NAMALWA (cell line): ENCODE data around the gene FAAP20.

Experiments used
- DNase-seq: peaks from one replicate; pipeline ENCODE4 v3.0.0-alpha.2; 2015; ENCODE audit warnings: low spot score

The FAAP20 gene

GRCh38 chr1:2229911-2230731, 35.5 kb upstream of the FAAP20 start:
- DNase-seq, result no peak

DNA sequence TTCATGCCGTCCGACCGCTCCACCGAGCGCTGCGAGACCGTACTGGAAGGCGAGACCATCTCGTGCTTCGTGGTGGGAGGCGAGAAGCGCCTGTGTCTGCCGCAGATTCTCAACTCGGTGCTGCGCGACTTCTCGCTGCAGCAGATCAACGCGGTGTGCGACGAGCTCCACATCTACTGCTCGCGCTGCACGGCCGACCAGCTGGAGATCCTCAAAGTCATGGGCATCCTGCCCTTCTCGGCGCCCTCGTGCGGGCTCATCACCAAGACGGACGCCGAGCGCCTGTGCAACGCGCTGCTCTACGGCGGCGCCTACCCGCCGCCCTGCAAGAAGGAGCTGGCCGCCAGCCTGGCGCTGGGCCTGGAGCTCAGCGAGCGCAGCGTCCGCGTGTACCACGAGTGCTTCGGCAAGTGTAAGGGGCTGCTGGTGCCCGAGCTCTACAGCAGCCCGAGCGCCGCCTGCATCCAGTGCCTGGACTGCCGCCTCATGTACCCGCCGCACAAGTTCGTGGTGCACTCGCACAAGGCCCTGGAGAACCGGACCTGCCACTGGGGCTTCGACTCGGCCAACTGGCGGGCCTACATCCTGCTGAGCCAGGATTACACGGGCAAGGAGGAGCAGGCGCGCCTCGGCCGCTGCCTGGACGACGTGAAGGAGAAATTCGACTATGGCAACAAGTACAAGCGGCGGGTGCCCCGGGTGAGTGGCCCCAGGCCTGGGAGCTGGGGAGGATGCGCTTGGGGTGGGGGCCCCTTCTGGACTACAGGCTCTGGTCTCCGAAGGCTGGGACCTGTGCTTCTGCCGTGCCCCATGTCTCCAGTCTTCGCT, 34.7 kb upstream of the FAAP20 start:
- DNase-seq, result peak; percentile 59

DNA sequence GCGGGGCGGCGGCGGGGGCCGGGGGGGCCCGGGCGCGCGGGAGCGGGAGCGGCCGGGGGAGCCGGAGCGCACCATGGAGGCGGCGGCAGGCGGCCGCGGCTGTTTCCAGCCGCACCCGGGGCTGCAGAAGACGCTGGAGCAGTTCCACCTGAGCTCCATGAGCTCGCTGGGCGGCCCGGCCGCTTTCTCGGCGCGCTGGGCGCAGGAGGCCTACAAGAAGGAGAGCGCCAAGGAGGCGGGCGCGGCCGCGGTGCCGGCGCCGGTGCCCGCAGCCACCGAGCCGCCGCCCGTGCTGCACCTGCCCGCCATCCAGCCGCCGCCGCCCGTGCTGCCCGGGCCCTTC, 34.1 kb upstream of the FAAP20 start:
- DNase-seq, result peak; percentile 58

GRCh38 chr1:2228157-2228594, 33.6 kb upstream of the FAAP20 start, which contains the start of gene SKI:
TSS of gene SKI (plus strand) at chr1:2228319. CDS start at chr1:2228767, 448 bp downstream.
- DNase-seq, result no peak

DNA sequence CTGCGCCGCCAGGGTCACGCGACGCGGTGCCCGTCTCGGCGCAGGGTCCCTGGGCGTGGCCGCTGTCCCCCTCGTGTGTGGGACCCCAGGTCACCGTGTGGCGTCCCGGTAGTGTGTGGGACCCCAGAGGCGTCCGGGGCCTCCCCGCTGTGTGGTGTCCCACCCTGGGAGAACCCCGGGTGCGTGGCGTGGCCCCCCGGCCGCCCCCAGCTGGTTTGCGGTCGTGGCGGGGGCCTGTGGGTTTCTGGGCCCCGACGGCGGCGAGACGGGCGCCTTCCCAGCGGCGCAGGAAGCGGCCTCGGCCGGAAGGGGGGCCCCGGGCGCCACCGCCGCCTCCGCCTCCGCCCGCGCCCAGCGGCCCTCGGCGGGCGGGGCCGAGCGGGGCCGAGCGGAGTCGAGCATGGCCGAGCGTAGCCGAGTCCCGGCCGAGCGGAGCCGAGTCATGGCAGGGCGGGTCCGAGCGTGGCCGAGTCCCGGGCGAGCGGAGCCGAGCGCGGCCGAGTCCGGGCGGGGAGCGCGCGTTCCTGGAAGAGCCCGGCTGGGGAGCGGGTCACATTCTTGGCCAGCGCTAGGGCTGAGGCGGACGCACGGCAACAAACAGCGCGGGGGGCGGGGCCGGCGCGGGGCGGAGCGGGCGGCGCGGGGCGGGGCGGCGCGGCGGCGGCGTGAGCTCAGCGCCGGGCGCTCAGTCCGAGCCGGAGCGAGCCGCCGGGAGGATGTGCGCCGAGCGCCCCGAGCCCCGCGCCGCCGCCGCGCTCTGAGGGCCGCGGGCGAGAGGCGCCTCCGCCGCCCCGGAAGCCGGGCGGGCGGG, 33.0 kb upstream of the FAAP20 start:
- peak; percentile 98 for DNase-seq

GRCh38 chr1:2226525-2227345, 32.2 kb upstream of the FAAP20 start:
- no peak for DNase-seq

GRCh38 chr1:2224631-2225428, 30.3 kb upstream of the FAAP20 start:
- no peak for DNase-seq

DNA sequence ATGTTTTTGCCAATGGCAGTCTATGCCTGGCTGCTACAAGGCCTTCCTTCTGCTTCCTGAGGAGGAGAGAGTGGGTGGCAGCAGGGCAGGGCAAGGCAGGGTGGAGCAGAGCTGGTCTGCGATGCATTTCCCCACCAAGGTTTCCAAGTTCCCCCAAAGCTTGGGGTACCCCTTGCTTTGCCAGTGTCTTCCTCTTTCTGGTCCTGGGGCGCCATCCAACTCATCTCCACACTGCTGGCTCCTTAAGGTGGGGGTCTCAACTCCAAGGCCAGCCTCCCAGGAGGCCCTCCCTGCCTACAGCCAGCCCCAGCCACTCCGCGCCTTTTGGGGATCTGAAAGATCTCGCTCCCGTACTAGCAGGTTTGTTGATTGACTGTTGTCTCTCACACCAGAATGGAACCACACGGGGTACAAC, 29.6 kb upstream of the FAAP20 start:
- no peak for DNase-seq

DNA sequence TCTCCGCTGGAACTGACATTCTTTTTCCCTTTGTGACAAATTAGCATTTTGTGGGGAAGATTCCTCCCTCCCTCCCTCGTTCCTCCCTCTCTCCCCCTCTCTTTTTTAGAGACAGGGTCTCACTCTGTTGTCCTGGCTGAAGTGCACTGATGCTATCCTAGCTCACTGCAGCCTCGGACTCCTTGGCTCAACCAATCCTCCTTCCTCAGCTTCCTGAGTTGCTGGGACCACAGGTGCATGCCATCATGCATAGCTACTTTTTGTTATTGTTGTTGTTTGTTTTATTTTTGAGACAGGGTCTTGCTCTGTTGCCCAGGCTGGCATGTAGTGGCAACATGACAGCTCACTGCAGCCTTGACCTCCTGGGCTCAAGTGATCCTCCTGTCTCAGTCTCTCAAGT, 26.7 kb upstream of the FAAP20 start:
- DNase-seq, result no peak

DNA sequence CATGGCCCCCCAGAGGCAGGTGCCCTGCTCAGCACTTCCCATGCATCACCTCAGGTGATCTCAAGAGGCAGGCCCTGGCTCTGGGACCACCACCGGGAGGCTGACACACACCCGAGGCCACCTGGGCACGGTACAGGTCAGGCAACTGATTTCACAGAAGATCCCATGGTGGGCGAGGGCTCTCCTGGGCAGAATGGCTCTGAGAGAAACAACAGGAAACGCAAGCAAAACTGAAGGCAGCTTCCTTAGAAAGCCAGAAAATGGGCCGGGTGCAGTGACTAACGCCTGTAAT, 22.1 kb upstream of the FAAP20 start:
- no peak for DNase-seq

- DNase-seq, result no peak
Observed at GRCh38 chr1:2215909-2216766, 21.6 kb upstream of the FAAP20 start.

DNA sequence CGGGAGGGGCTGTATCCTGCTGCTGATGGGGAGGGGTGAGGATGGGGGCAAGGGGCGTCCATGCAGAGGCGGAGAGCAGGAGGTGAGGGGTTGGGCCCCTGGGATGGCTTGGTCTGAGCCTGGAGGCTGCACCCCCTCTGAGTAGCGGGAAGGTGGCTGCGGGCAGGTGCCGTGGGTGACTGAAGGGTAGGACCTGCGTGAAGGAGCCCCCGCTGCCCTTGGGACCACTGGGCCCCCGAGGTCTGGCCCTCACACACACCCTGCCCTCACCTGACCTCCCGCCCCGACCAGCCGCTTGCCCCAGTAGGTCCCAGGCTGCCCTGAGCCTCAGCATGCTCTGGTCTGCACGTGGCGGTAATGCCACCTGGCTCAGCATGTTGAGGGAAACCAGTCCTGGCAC, 20.8 kb upstream of the FAAP20 start:
- DNase-seq, result no peak

DNA sequence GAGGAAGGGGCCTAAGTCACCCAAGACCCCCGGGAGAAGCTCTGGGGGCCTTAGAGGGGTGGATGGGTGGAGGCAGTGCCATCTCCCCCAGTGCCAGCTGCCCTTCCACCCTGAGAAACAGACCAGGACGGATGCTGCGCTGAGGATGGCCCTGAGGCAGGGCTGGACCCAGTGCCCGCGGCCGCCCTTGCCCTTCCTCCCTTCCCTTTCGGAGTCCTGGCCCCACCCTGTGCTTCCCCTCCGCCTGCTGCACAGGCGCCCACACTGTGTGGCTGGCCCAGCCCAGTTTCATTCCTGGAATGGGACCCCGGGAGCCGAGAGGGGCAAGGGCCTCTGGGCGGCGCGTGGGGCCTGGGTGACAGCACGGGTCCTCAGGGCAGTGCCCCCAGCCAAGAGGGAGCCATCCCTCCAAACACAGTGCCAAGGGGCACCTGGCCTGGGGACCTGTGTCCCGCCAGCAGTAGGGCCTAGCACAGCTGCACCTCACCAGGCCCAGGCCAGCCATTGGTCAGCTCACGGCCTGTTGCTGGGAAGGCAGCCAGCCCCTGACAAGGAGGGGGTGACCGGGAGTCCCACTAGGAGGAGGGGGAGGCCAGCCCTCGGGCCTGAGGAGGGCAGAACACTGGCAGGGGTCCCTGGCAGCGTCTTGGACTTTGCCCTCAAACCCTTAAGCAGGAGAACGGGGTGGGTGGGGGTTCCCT, 20.1 kb upstream of the FAAP20 start:
- no peak for DNase-seq

DNA sequence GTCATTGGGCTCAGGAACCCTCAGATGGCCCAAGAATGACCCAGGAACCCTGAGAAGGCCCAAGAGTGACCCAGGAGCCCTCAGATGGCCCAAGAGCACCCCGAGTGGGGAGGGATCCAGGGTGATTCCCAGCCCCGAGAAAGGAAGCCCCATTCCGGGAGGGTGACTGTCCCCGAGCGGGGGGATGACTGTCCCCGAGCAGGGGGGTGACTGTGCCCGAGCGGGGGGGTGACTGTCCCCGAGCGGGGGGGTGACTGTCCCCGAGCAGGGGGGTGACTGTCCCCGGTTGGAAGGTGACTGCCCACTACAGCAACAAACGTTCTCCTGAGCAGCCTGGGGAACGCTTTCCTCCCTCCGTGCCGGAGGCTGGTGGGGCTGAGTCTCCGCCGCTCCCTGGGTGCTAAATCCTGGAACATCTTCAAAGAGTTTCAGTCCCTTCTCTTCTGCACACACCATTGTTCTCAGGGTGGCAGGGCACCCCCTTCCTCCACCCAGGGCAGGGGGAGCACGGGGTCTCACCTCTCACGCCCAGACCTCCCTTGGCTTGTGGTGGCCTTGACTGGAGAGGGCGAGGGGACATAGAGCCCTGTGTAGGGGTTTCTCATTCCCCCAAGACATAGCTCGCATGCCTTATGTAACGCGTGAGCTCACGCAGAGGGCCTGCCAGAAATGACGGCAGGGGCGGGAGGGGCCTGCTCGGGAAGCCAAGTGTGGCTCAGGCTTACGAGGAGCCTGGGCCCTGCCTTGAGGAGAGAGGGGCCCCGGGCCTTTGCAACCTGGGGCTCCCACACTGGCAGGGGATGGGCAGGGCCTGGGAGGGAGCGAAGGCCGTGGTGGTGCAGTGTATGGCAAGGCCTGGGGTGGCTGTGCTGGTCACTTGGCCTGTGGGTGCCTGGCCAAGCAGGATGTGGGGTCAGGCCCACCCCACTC, 19.3 kb upstream of the FAAP20 start:
- DNase-seq, result no peak

GRCh38 chr1:2212532-2213491, 18.2 kb upstream of the FAAP20 start:
- no peak for DNase-seq

DNA sequence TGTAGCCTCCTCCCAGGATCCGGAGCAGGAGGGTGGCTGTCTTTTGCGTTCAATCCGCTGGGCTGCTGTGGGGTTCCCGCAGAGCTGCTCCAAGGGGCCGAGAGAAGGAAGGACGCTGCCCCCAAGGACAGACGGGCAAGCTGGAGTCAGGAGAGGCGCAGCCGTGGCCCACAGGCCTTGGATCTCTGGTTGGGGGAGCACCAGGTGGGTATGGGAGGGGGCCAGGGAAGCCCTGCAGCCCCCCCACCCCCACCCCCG, 17.6 kb upstream of the FAAP20 start:
- no peak for DNase-seq

DNA sequence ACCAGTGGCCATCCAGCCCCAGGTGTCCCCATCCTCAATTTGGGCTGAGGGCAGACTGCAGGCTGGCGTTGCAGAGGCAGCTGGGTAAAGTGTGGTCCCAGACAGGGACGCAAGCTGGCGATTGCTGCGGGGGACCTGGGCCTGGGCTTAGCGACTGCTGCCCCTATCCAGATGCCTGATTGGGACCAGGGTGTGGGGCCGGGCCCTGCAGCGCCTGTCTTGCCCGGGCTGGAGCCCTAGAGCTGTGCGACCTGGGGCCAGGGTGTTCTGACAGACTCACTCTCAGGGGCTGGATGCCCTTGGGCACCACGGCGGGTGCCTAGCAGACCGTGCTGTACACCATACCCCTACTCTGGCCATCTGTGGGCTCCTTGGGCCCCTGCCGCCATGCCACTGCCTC, 16.2 kb upstream of the FAAP20 start:
- DNase-seq, result no peak
